ENCODE measurements around the gene CDK9.

CDK9 gene

GRCh38 chr9:127812936-127813675, 27.3 kb downstream of the CDK9 start:
- no CpG with 5 or more reads among the region's 19 CpGs for WGBS, 2 donors (ENCODE audit: extremely low coverage in 2 of 2, insufficient read length in 2 of 2, insufficient replicate concordance in 1 of 2)
- Histone ChIP-seq H2BK15ac (ENCODE audit: low read length) (no peak overlapping the region), H3K4me2 (ENCODE audit: insufficient read depth, low read length, poor library complexity, severe bottlenecking) (no peak overlapping the region), H3K9ac (ENCODE audit: low read depth, low read length, poor library complexity) (peak overlapping the region; percentile 63), H3K4ac (ENCODE audit: low read length) (no peak overlapping the region), H2AFZ (ENCODE audit: low read length) (no peak overlapping the region), H3K79me1 (ENCODE audit: low read depth, low read length) (peaks cover 2% of the 10 kb centered on the region), H2BK5ac (ENCODE audit: low read length) (no peak overlapping the region), H3K18ac (ENCODE audit: low read length) (no peak overlapping the region), H3K27ac (replicated peaks; ENCODE audit: low read length) (peak overlapping the region; percentile 8), H2BK120ac (ENCODE audit: low read depth, low read length) (no peak overlapping the region), H3K23ac (ENCODE audit: low read depth, low read length, poor library complexity) (peak overlapping the region; percentile 81), H4K91ac (ENCODE audit: low read depth, low read length, poor library complexity) (no peak overlapping the region), H3K14ac (ENCODE audit: low read length) (no peak overlapping the region), H3K27me3 (ENCODE audit: control insufficient read depth in 3 of 3, insufficient read depth in 3 of 3, low read depth in 1 of 3, low read length in 3 of 3) (no peaks in the 10 kb centered on the region), H3K4me1 (ENCODE audit: control insufficient read depth in 2 of 2, insufficient read depth in 1 of 2, low read depth in 1 of 2, low read length in 2 of 2) (peaks cover 0 to 11% of the 10 kb centered on the region in 2 donors), H2BK12ac (ENCODE audit: low read length) (peak overlapping the region; percentile 63), H3K9me3 (replicated peaks in 1 of 2; ENCODE audit: control insufficient read depth in 2 of 2, insufficient read depth in 1 of 2, low read depth in 1 of 2, low read length in 2 of 2) (no peaks in the 10 kb centered on the region), H4K8ac (ENCODE audit: low read depth, low read length) (no peak overlapping the region), H2AK5ac (ENCODE audit: low read depth, low read length) (peak overlapping the region; percentile 78), H3K4me3 (ENCODE audit: low read length in 2 of 2) (no peak overlapping the region), H3K36me3 (replicated peaks in 1 of 2; ENCODE audit: control insufficient read depth in 2 of 2, insufficient read depth in 2 of 2, low read length in 2 of 2) (peaks cover 33 to 52% of the 10 kb centered on the region in 2 donors)
- no peak for DNase-seq (ENCODE audit: low spot score)

DNA sequence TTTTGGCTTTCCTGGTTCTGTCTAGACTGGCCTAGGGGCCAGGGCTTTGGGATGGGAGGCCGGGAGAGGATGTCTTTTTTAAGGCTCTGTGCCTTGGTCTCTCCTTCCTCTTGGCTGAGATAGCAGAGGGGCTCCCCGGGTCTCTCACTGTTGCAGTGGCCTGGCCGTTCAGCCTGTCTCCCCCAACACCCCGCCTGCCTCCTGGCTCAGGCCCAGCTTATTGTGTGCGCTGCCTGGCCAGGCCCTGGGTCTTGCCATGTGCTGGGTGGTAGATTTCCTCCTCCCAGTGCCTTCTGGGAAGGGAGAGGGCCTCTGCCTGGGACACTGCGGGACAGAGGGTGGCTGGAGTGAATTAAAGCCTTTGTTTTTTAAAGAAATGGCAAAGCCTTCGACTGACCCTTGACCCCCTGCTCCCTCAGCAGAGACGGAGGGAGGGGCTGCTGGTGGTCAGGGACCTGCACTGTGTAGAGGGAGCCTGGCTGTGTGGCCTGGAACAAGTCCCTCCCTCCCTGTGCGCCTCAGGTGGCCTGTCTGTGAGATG, 27.9 kb downstream of the CDK9 start:
- no peak overlapping the region for H2BK15ac ChIP-seq (ENCODE audit: low read length)
- H2BK5ac ChIP-seq (ENCODE audit: low read length), result no peak overlapping the region
- no peak overlapping the region for H2BK120ac ChIP-seq (ENCODE audit: low read depth, low read length)
- DNase-seq (ENCODE audit: low spot score), result no peak
- H3K4me2 ChIP-seq (ENCODE audit: insufficient read depth, low read length, poor library complexity, severe bottlenecking), result no peak overlapping the region
- H3K18ac ChIP-seq (ENCODE audit: low read length), result no peak overlapping the region
- no peak overlapping the region for H2AFZ ChIP-seq (ENCODE audit: low read length)
- no CpG with 5 or more reads among the region's 9 CpGs for WGBS, 2 donors (ENCODE audit: extremely low coverage in 2 of 2, insufficient read length in 2 of 2, insufficient replicate concordance in 1 of 2)
- H3K4ac ChIP-seq (ENCODE audit: low read length), result no peak overlapping the region
- no peak overlapping the region for H2BK12ac ChIP-seq (ENCODE audit: low read length)
- H3K4me3 ChIP-seq (ENCODE audit: low read length in 2 of 2), result peak overlapping the region in 1 of 2 donors; percentile 2
- H4K91ac ChIP-seq (ENCODE audit: low read depth, low read length, poor library complexity), result no peak overlapping the region
- no peak overlapping the region for H3K9ac ChIP-seq (ENCODE audit: low read depth, low read length, poor library complexity)
- H3K9me3 ChIP-seq (replicated peaks in 1 of 2; ENCODE audit: control insufficient read depth in 2 of 2, insufficient read depth in 1 of 2, low read depth in 1 of 2, low read length in 2 of 2), result peaks cover 0 to 2% of the 10 kb centered on the region in 2 donors
- H2AK5ac ChIP-seq (ENCODE audit: low read depth, low read length), result no peak overlapping the region
- H3K4me1 ChIP-seq (ENCODE audit: control insufficient read depth in 2 of 2, insufficient read depth in 1 of 2, low read depth in 1 of 2, low read length in 2 of 2), result peaks cover 0 to 12% of the 10 kb centered on the region in 2 donors
- peaks cover 33 to 46% of the 10 kb centered on the region in 2 donors for H3K36me3 ChIP-seq (replicated peaks in 1 of 2; ENCODE audit: control insufficient read depth in 2 of 2, insufficient read depth in 2 of 2, low read length in 2 of 2)
- no peak overlapping the region for H3K14ac ChIP-seq (ENCODE audit: low read length)
- H3K27me3 ChIP-seq (ENCODE audit: control insufficient read depth in 3 of 3, insufficient read depth in 3 of 3, low read depth in 1 of 3, low read length in 3 of 3), result no peaks in the 10 kb centered on the region
- peaks cover 2% of the 10 kb centered on the region for H3K79me1 ChIP-seq (ENCODE audit: low read depth, low read length)
- no peak overlapping the region for H3K23ac ChIP-seq (ENCODE audit: low read depth, low read length, poor library complexity)
- H3K27ac ChIP-seq (replicated peaks; ENCODE audit: low read length), result peak overlapping the region; percentile 8
- H4K8ac ChIP-seq (ENCODE audit: low read depth, low read length), result no peak overlapping the region

DNA sequence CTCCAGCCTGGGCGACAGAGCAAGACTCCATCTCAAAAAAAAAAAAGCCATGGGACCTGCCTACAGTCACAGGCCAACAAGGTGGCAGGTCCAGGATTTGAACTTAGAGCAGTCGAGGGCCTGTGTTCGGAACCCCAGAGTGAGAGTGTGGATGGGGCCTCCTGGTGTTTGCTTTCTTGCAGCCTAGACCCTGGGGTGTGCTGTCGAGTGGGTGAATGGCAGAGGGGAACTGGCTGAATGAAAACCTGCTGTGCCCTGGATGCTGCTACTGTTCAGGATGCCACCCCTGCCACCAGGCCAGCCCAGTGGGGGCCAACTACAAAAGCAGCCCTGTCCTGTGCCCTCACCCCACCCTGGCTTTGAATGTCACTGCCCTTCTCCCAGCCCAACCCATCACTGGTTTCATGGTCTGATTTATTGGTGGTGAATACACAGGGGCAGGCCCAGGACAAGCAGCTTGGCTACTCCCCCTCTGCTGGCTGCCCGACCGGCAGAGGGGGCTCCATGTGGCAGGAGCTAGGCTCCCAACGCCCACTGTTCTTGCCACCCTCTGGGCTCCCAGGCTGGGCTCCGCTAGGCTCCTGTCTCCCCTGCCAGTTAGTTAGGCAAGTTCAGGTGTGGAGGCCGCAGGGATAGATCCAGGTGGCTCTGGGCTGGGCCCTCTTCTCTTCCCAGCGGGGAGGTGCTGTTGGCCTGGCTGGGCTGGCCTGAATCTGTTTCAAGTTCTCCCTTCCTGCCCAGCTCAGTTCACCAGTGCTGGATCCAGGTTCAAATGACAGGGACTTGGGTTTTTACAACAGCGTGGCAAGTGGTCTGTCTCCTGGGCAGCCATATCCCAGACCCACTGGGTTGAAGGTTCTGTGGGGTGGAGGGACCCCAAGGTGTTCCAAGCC, 29.0 kb downstream of the CDK9 start:
- no peak overlapping the region for H2AFZ ChIP-seq (ENCODE audit: low read length)
- no peaks in the 10 kb centered on the region for H3K79me1 ChIP-seq (ENCODE audit: low read depth, low read length)
- peak overlapping the region in 1 of 2 donors; percentile 26 for H3K4me3 ChIP-seq (ENCODE audit: low read length in 2 of 2)
- peak overlapping the region; percentile 8 for H3K14ac ChIP-seq (ENCODE audit: low read length)
- no peaks in the 10 kb centered on the region for H3K27me3 ChIP-seq (ENCODE audit: control insufficient read depth in 3 of 3, insufficient read depth in 3 of 3, low read depth in 1 of 3, low read length in 3 of 3)
- H4K8ac ChIP-seq (ENCODE audit: low read depth, low read length), result no peak overlapping the region
- no peak overlapping the region for H2AK5ac ChIP-seq (ENCODE audit: low read depth, low read length)
- no peak for DNase-seq (ENCODE audit: low spot score)
- H2BK120ac ChIP-seq (ENCODE audit: low read depth, low read length), result no peak overlapping the region
- no peak overlapping the region for H3K18ac ChIP-seq (ENCODE audit: low read length)
- no peak overlapping the region for H3K4me2 ChIP-seq (ENCODE audit: insufficient read depth, low read length, poor library complexity, severe bottlenecking)
- no peak overlapping the region for H3K9ac ChIP-seq (ENCODE audit: low read depth, low read length, poor library complexity)
- peaks cover 0 to 7% of the 10 kb centered on the region in 2 donors for H3K4me1 ChIP-seq (ENCODE audit: control insufficient read depth in 2 of 2, insufficient read depth in 1 of 2, low read depth in 1 of 2, low read length in 2 of 2)
- H3K4ac ChIP-seq (ENCODE audit: low read length), result no peak overlapping the region
- no CpG with 5 or more reads among the region's 11 CpGs for WGBS, 2 donors (ENCODE audit: extremely low coverage in 2 of 2, insufficient read length in 2 of 2, insufficient replicate concordance in 1 of 2)
- no peak overlapping the region for H2BK5ac ChIP-seq (ENCODE audit: low read length)
- H2BK15ac ChIP-seq (ENCODE audit: low read length), result no peak overlapping the region
- peaks cover 0 to 2% of the 10 kb centered on the region in 2 donors for H3K9me3 ChIP-seq (replicated peaks in 1 of 2; ENCODE audit: control insufficient read depth in 2 of 2, insufficient read depth in 1 of 2, low read depth in 1 of 2, low read length in 2 of 2)
- no peak overlapping the region for H3K23ac ChIP-seq (ENCODE audit: low read depth, low read length, poor library complexity)
- H3K36me3 ChIP-seq (replicated peaks in 1 of 2; ENCODE audit: control insufficient read depth in 2 of 2, insufficient read depth in 2 of 2, low read length in 2 of 2), result peaks cover 30 to 38% of the 10 kb centered on the region in 2 donors
- no peak overlapping the region for H3K27ac ChIP-seq (replicated peaks; ENCODE audit: low read length)
- no peak overlapping the region for H2BK12ac ChIP-seq (ENCODE audit: low read length)
- H4K91ac ChIP-seq (ENCODE audit: low read depth, low read length, poor library complexity), result no peak overlapping the region
